COLO668 (cell line): ENCODE results near the gene REG4.

Experiments
- DNase-seq: peaks from one replicate; lab custom pipeline; 2025; ENCODE audit not compliant: unreplicated experiment; lab: John Stamatoyannopoulos, UW

REG4 gene

DNA sequence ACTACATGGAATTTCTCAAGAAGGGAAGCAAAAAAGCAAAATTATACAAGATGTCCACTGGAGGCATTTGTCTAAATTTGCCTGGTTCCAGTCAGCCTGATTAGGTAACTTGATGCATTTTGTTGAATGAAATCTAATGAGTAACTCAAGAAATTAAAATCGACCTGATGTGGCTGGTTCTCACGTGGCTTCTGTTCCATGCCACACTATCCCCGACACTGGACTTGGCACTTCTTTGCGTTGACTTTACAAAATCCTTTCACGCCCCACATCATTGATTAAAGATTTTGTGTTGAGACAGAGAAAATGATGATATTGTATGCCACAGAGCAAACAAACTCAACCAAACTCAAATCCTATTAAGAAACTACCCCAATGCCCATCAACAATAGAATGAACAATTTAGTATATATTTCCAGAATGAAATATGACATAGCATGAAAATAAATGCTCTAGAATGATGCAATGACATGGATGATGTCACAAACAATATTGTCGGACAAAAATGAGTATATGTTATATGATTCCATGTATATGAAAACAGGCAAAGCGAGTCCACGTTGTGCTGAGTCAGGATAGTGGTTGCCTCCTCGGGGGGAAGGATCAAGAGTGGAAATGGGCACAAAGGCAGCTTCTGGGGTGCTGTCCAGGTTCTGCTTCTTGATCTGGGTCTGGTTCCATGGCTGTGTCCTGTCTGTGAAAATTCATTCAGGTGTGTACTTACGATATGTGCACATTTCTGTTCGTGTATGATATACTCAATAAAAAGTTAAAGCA is 29.6 kb downstream of the REG4 start:
- DNase-seq = no peak

DNA sequence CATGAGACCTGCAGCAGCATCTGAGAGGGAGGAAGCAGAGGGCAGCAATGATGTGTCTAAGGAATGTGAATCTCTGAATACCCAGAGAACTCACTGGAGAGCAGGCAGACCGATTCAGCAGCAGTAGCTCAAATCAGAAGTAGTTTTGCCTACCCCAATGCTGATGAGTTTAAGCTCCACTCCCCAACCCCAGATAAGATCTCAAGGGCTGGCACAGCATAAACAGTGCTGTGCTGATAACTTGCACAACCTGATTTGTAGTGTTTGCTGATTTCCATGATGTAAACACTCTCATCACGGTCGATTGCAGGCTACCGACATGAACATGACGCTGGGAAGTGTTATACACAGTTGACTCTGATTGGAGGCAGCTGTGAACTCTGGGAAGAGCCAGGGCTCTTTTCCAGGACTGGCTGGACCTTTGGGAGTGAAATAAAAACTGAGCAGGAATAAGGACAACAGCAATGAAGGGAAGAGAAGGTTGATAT is 31.3 kb downstream of the REG4 start:
- peak; percentile 62 for DNase-seq

DNA sequence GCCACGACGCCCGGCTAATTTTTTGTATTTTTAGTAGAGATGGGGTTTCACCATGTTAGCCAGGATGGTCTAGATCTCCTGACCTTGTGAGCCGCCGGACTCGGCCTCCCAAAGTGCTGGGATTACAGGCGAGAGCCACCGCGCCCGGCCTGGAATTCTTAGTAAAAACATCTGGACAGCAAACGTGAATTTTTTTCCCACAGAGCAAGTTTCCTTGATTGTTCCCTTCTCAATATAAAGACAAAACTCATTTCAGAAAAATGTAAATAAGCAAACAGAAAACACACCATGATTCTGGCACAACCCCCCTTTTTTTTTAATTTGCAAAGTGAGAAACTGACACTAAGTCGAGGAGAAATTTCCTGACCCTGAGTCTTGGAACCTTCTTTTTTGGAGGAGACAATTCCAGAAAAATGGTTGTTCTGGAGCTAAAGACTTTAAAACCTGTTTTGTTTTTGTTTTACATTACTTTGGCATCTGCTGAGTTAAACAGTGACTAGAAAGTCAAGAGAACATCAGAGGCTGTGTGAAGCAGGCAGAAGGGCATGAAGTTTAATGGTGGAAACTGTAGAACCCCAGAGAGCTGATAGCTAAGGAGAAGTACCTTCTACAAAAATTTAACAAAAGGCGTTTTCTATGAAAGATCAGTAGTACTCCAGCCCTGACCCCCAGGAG is 32.2 kb downstream of the REG4 start:
- DNase-seq = no peak

DNA sequence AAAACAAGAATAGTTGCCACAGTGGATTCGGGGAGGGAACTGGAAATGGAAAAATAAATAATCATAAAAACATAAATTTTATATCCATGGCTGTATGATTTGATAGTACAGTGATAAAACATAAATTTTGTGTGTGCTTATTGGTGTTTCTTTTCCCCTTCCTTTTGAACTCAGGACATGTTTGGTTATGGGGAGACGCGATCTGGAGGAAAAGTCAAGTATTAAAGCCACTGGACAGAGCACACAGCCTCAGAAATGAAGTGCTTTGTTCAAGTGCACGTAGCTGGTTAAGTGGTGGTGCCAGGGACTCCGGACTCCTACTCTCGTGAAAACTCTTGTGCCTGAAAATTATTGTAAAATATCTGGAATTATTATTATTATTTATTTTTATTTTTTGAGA is 32.9 kb downstream of the REG4 start:
- DNase-seq = no peak

DNA sequence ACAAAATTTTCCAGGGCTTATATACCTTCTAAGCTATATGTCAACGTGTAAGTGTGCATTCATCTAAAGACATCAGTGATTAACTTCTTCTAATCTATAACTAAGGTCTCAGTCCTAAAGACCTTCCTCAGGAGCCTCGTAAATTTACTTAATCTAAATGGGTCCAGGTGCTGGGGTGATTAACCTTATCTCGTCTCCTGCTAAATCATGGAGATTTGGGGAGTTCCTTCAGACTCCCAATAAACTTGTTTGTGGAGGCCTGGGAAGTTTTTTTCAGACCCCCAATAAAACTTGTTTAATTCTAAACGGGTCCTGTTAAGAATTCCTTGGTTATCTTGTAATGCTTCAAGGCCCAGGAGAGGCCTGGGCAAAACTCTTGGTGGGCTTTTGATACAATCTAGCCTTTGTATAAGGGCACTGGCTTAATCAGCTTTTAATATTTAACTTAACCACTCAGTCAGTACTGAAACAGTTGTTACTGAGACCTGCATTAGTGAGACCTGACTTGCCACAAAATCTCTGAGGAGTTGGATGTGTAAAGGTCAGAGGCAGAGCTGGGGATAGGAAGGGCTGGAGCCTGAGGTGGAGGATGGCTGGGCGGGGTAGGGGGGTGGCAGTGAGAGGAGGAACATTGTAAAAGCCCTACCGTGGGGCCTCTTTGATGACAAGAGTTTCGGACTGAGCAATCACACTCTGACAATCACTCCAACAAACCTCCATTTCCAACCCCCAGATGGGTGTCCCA is 36.3 kb downstream of the REG4 start:
- DNase-seq = no peak

DNA sequence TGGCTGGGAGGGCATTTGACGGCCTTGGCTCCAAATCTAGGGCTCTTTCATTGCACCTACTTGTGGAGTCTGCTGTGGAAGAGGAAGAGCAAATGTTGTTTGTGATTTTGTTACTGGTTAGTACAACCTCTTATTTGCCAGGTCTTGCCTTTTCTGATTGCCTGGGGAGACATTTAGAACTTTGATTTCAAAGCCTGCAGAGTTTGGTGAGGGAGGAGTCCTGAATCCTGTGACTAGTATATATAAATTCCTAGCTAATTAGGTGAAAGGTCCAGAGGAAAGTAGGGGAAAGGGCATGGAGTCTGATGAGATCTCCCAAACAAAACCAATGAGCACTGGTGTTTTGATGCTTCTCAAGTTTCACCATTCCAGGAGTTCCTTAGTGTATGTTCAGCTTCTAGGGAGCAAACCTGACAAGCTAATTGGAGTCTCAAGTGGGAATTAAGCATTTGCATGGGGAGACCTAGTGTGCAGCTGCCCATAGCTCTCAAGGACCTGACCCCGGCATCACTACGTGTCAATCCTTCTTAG is 37.5 kb downstream of the REG4 start:
- DNase-seq = no peak

DNA sequence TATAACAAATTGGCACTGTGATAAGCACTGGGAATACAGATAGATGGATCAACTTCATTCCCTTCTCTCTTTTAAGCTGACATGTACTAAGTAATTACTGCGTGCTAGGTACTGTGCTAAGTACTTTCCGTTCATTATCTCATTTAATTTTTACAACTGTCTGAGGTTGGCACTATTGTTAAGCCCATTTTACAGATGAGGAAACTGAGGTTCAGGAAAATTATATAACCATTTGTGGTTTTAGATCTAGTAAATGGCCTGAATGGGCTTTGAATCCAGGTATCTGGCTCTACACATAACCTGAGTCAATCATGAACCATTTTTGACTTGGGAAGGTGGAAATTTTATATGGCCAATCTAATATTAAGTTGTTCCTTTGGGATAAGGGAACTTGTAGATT is 39.0 kb downstream of the REG4 start:
- DNase-seq = no peak

DNA sequence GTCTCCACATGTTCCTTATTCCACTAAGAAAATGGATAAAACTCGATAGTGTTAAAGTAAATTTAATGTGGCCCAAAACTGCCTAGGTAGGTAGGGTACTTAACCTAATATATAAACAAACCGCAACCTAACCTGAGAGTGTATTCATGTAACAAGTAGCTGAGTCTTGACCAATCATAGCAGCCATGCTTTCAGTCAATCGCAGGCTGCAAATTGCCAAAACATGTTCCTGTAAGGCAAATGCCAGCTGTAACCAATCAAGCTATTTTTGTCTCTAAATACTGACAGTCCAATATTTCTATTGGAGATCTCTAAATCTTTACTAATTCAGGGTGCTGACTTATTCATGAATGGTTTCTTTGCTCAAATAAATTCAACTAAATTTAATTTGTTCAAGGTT is 39.5 kb downstream of the REG4 start:
- no peak for DNase-seq

DNA sequence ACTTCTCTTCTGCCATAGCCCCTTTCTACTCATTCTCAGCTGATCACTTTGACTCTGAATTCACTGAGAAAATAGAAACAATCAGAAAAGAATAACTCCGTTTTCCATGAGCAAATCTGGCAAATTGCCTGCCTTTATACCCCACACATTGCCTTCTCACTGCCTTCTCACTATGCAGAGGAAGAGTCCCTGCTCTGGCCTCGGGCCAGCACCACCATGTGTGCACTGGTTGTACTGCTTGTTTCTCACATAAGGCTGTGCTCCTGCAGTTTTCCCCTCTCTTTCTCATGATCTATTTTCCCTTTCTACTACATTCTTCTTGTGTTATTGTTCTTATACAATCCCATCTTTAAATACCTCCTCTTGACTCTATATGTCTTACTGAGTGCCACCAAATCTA is 40.2 kb downstream of the REG4 start:
- no peak for DNase-seq

DNA sequence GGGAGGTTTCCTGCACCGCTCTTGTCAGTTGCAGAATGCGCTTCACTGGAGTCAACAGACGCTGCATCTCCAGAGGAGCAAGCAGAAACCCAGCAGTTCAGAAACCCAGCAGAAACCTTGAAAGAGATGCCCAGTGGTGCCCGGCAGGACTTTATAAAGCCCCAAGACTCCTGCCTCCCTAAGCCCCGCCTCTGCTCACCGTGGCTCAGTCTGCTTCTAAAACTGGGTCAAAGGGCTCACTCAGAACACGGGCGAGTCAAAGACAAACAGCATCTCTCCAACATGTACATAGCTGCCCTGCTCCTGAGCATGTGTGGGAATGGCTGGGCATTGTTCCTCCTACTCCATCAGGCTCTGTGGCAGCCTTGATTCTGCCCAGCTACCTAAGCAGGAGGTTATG is 42.5 kb downstream of the REG4 start, which contains the start of gene HMGCS2:
Gene HMGCS2, minus strand, starts transcription at position 128 of the 400 bp plus-strand sequence. Its CDS starts 61 bp downstream, at position 67.
- no peak for DNase-seq

DNA sequence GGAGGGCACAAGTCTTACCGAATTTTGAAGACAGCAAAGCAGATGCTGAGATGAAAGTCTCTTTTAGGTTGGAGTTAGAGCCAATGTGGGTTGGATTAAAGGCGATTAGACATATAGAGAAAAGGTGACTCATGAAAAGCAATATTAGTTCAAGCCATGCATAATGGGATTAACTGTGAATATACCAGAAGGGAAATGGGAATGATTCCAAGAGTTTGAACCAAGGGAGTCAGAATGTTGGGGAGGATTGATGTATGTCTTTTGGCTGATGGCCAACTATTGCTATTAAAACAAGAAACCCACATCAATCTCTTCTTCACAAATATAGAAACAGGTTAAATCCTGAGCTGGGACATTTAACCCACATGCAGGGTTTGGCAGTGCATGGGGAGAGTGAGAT is 43.8 kb downstream of the REG4 start:
- no peak for DNase-seq

DNA sequence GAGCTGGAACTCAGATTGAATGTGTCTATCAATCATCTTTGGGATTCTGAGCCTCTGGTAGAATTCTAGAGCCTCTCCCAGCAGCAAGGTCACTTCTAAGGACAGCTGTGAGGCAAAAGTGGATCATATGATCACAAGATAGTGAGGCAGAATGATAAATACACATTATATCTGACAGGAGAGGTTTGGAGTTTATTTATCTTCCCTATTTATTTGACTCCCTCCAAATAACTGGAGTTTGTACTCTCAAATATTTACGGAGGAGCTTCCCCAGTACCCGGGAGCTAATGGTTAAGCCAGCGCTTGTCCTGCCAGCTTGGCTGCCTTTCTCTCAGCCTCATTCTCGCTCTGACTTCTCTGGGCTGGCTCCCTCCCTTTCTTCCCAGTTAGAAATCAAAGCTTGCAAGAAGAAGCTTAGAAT is 44.9 kb downstream of the REG4 start:
- DNase-seq = peak; percentile 31

DNA sequence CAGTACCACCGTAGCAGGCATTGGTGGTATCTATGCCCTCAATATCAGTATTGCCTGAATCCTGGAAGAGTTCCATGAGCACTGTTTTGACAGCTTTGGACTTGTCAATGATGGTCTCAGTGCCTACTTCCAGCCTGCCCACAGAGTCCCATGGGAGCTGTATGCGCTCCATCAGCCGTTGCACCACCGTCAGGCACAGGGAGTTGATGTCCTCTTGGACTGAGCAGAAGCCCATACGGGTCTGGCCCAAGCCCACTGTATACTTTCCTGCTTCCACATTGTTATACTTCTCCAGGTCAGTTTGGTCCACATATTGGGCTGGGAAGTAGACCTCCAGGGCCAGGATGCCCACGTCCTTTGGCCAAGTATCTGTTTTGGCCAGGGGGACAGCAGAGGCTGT is 47.0 kb downstream of the REG4 start:
- no peak for DNase-seq

DNA sequence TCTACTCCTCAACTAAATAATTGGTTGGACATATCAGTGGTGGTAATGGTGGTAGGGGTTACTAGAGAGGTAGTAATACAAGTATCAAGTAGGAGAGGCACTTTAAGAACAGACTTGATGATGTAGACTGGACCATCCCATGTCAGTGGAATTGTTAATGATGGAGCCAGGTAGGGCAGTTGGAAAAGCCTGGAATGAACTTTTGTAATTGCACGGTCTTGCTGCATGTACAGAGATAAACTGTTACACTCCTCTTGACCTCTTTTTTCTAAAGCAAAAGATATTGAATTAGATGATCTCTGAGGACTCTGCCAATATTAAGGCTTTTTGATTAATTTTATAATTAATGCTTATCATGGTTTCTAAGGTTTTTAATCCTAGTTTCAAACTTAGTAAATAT is 48.3 kb downstream of the REG4 start:
- no peak for DNase-seq

DNA sequence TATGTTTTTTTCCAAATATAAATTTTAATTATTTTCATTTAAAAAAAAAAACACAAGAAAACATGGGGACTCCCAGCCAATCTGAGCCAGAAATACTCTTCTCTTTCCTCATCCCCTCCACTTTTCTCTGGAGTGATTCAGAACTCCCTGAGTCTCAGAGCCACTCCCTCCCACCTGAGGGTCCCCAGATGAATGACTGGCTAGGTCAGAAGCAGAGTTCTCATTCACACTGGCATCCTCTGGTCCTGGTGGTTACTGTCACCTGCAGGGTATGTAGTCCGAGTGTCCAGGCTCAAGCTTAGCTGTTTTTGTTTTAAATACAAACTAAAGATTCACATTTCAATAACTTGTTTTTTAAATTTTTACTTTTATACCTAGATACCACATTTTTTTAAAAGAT is 48.9 kb downstream of the REG4 start:
- no peak for DNase-seq

DNA sequence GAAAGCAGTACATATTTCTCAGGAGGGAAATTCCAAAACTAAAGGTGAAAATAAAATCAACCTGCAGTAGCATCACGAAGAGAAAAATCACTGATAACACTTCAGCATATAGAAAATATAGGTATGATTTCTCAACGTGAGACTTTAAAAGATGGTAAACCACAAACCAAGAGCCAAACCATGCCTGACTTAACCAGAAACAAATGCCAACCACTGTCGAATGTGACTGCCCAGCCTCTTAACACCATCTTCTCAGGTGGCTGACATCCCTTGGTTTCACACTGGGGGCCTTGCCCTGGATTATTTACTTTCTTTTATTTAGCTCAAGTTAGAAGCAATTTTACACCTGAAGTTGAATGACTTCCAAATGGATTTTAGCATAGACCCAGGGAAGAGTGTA is 52.7 kb downstream of the REG4 start:
- no peak for DNase-seq

DNA sequence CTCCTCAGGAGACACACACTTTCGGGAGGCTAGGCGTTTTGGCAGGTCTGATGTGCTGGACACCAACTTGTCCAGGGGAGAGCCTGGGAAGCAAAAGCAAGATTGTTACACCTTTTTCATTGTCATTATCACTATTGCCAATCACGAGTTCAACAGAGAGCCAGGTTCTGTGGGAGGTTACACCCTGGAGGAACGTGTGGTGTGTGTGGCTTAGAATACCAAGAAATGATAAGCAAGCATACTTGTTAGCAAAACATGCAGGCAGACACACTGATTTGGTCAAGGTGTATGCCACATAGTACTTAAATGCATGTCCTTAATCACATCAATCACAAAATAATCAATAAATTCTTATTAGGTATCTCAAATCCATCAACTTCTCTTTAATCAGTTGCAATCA is 58.7 kb downstream of the REG4 start:
- DNase-seq = no peak

DNA sequence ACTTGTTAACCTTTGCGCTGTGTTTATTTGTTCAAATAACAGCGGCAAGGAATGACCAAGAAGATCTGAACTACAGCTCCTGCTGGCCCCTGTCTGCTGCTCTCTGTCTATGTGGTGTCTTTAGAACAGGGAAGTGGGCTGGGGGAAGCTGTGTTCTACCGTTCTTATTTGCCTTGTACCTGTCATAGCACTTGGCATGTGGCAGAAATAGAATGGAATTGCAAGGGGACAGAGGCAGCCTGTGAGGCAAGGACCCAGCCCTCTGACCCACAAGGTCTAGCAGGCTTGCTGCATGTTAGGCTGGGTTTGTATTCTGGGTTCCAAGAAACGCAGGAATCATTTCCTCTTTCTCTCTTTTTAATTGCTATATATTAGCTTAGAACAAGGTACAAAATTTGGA is 63.2 kb downstream of the REG4 start:
- no peak for DNase-seq

DNA sequence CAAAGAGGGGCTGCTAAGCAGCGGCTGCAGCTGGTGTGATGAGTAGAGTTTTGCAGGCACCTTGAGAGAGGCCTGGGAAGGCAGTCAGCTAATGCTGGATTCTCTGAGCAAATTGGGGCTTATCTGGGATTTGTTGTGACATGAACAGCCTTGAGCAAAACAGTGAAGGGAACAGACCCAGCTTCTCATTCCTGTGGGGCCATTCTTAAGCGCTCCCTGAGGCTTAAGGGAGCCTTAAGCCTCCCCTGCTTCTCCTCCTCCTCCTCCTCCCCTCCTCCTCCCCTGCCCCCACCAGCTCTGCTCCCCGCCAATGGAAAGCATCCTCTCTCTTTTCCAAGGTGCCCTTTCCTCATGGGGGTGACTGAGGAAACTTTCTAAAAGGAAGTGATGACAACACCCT is 63.8 kb downstream of the REG4 start:
- DNase-seq = no peak

DNA sequence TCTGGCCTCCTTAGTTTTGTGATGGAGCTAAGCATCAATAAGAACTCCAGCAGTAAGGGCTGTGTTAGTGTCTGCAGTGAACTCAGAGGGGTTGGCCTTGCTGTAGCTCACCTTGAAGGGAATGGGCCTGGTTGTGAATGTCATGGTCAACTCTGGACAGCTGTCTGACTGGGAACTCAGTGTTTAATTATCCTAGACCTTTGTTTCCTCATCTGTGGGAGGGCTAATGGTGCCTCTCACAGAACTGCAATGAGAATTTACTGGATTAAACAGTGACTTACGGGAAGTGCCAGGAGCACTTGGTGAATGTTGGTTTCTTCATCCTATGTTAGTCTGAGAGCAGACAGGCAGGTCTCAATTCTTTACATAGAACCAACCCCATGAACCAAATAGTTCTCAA is 66.2 kb downstream of the REG4 start:
- DNase-seq = no peak

DNA sequence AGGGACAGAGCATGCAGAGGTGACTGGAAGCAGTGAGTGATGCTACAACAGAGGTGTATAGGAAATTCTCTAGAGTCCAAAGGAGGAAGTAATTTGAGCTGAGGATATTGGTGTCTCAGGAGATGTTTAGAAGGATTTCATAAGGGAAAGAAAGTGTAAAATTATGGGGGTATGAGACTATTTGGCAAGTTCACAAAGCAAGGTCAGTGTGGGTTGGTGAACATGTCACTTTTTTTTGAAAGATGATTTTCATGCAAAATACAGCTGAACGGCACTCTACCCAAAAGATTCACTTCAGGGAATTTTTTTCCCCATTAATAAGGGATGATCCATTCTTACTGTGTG is 66.7 kb downstream of the REG4 start:
- no peak for DNase-seq
